ENCODE data around the gene CFAP97D2.
"Not testable (repeated sequence)": the region's sequence is repeated elsewhere in the genome, so short reads cannot be mapped to it uniquely, and the experiment has no call there.

The CFAP97D2 gene

DNA sequence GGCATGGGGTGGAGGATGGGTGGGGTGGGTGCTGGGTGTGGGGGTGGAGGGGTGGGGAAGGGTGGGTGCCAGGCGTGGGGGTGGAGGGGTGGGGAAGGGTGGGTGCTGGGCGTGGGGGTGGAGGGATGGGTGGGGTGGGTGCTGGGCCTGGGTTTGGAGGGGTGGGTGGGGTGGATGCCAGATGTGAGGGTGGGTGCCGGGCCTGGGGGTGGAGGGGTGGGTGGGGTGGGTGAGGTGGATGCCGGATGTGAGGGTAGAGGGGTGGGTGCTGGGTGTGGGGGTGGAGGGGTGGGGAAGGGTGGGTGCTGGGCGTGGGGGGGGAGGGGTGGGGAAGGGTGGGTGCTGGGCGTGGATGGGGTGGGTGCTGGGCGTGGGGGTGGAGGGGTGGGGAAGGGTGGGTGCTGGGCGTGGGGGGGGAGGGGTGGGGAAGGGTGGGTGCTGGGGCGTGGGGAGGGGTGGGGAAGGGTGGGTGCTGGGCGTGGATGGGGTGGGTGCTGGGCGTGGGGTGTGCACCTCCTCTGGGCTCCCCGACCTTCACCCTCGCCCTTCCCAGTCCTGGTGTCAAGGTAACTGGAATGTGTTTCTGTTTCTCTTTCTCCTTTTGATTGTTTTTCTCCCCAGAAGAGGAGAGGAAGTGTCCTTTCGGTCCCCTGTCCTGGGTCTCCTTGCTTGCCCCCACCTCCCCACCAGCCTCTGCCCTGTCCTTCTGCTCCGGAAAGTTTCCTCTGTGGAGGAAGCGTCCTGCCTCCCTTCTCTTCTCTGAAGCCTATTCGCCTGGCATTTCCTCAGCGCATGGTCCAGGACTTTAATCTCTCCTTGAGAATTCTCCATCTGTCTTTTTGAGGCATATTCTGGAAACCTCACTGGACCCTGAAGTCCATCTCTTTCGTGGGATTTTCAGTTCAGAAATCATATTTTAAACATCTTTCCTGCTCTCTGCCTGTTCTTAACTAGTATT, 22.9 kb upstream of the CFAP97D2 start:
- in situ Hi-C loops (cut with HindIII; ENCODE audit: low sequenced_read_pairs) = no loop called here

DNA sequence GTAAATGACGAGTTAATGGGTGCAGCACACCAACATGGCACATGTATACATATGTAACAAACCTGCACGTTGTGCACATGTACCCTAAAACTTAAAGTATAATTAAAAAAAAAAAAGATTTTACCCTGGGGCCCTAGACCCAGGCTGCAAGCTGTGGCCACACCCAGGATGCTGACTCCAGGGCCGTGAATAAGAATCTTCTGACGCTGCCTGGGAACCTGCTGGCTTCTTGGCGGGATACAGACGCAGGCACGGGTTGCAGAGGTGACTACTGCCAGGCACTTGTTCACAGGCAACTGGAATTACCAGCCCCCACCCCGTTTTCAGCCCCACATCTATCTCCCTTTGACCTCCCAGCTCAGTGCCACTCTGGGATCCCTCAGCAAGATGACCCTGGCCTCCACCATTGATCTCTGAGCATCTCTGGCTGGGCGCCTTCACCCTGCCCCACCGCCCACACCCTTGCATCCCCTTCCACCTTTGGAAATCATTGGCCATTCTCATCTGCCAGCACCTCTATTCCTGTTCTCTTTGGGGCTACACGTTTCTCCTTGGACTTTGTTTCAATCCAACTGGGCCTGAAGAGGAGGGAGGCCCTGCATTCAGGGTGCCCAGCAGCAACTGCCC, 21.1 kb upstream of the CFAP97D2 start:
- in situ Hi-C loops (cut with HindIII; ENCODE audit: low sequenced_read_pairs) = no loop called here

DNA sequence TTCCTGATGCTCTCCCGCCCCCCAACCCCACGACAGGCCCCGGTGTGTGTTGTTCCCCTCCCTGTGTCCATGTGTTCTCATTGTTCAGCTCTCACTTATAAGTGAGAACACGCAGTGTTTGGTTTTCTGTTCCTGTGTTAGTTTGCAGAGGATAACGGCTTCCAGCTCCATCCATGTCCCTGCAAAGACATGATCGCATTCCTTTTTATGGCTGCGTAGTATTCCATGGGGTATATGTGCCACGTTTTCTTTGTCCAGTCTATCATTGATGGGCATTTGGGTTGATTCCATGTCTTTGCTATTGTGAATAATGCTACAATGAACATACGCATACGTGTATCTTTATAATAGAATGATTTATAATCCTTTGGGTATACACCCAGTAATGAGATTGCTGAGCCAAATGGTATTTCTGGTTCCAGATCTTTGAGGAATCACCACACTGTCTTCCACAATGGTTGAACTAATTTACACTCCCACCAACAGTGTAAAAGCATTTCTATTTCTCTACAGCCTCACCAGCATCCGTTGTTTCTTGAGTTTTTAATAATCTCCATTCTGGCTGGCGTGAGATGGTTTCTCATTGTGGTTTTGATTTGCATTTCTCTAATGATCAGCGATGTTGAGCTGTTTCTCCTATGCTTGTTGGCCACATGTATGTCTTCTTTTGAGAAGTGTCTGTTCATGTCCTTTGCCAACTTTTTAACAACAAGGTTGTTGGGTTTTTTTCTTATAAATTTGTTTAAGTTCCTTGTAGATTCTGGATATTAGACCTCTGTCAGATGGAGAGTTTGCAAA, 20.0 kb upstream of the CFAP97D2 start:
- in situ Hi-C loops (cut with HindIII; ENCODE audit: low sequenced_read_pairs) = not testable (repeated sequence)

DNA sequence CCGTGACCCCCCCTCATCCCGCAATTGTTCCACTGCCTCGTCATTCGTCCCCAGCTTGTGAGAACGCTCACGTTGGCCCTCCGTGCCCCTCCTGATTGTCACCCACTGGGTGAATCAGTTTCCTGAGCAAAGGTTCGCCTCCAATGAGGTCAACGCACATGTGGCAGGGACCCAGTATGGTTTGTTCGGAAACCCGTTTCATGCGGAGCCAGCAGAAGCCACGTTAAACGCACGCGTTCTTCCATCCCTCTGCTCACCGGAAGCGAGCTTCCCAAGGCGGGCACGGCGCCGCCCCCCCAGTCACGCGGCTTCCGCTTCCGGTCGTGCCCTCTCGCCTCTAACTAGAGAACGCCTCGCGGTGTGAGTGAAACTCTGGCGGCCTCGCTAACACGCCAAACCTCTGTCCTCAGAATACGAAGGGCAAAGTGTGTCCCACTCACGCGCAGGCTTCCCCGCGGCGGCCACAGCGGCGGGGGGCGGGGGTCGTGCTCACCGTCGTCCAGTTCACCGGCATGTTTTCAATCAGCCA, 18.0 kb upstream of the CFAP97D2 start:
- in situ Hi-C loops (cut with HindIII; ENCODE audit: low sequenced_read_pairs) = no loop called here

DNA sequence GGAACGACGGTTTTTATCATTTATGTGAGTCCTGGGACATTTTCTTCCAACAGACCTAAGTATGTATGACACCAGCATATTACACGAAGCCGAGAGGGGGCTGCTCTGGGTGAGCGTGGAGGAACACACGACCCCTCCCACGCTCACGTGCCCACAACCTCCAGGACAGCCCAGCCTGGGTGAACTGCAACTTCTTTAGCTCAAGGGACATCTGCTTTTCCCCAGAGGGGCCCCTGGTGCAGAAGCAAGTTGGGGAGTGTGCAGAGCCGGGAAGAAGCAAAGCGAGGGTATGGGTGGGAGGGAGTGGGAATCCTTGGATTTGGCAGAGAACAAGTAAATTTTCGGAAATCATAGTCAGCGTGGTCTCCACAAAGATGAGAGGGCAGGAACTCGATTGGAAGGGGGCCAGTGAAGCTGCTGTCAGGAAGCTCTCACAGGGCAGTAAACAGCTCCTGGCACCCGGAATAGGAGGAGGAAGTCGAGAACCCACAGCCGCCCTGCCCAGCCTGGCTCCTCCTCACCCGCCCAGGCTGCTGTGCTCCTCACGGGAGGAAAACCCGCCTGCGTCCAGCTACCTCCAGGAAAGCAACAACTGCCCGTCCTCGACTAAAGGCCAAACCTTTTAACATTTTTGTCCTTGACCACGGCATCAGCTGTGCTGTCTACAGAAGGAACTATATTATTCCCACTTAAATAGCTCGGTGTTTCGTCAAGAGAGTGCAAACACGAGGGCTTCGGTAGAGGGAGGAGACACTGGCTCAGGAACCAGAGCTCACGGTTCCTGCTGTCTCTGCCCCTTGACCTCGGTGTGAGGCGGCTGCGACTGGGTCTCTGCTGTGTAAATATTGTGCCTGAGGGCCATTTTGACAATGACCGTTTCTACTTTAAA, 17.2 kb upstream of the CFAP97D2 start:
- in situ Hi-C loops (cut with HindIII; ENCODE audit: low sequenced_read_pairs) = no loop called here

DNA sequence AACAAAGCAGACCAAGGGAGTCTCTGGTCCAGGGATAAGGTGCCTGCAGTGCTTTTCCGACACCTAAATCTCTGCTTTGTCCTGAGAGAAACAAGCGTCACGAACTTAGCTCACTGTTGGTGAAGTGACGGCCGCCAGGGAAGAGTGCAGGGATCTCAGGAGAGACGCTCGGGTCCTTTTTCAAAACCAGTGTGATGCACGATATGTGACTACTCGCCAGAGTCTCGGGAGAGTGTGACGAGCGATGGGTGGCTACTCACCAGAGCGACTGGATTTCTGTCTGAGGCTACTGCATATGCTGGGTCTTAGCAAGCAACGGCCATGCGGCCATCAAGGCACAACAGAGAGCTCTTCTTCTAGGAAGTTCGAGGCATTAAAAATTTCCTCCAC, 16.5 kb upstream of the CFAP97D2 start:
- in situ Hi-C loops (cut with HindIII; ENCODE audit: low sequenced_read_pairs) = no loop called here

DNA sequence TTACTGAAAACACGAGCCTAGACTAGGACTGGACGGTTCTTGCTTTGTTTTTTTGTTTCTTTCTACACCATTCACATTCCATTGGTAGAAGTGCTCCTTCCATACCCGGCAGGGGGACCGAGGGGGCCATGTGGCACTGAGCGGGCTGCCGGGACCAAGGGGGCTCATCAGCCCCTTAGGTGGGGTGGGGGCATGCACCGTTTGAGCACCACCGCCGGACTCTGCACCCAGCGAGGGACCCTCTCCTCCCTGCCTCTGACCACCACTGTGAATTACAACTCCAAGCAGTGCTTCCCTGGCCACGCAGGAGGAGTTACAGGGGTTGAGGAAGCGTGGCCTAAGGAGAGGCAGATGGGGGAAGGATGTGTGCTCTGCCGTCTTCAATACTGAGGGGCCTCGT, 15.0 kb upstream of the CFAP97D2 start:
- in situ Hi-C loops (cut with HindIII; ENCODE audit: low sequenced_read_pairs) = no loop called here

DNA sequence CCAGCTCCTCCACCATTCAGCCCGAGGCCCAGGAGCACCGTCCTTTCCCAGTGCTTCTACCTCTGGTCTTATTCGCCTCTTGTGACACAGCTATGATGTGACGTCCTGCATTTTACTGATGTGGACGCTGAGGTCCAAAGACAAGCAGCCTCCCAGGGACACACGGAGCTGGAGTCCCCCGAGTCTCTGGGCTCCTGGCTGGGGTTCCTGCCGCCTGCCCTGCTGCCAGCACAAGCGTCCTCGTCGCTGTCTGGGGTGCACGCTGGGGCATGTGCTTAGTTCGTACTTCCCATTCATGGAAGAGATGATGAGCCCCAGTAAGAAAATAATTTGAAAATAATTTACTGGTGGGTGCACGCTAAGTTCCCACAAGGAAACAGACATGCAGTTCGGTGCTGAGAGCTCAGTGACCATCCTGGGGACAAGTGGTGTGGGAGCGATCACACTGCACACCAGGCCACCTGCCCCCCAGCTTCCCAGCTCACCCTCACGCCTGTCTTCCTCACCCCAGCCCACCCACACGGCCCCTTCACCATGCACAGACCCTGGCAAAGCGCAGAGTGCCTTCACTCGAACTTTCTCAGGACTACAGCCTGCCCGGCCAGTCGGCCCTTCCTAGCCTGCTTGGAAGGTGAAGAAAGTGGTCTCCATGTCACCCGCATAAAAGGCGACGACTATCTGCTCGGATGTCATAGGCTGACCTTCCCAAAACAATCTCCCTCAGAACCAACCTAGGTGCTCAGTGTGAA, 14.2 kb upstream of the CFAP97D2 start:
- in situ Hi-C loops (cut with HindIII; ENCODE audit: low sequenced_read_pairs) = no loop called here

DNA sequence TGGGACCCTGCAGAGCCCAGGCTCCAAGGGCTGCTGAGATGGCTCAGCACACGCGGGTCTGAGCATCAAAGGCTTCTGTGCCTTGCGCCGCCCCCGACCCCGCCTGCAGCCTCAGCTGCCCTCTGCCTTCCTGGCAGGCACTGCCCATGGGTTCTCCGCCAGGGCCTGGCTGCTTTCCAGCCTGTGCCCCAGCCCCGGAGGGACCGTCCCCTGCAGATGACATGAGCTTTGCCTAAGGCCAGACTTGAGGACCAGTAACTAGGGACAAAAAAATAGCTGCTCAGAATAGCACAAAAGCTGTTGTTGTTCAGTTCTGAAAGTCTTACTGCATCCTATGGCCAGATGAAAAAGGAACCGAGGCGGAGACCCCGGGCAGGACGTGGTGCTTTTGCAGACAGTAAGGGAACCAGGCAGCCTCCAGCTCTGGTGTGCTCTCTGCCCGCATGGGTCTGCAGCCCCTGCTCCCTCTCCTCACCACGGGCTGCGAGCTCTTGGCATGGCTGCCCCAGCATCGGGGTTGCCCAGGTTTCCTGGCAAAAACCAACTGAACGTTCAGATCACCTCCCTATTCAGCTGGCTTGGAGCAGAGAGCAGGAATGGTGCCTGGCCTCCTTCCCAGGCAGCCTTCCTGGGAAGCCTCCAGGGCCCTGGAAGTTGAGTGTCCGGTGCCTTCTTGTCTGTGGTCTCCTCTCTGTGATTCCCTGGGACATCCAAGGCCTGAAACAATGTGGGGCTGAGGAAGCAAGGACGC, 12.5 kb upstream of the CFAP97D2 start:
- in situ Hi-C loops (cut with HindIII; ENCODE audit: low sequenced_read_pairs) = no loop called here

DNA sequence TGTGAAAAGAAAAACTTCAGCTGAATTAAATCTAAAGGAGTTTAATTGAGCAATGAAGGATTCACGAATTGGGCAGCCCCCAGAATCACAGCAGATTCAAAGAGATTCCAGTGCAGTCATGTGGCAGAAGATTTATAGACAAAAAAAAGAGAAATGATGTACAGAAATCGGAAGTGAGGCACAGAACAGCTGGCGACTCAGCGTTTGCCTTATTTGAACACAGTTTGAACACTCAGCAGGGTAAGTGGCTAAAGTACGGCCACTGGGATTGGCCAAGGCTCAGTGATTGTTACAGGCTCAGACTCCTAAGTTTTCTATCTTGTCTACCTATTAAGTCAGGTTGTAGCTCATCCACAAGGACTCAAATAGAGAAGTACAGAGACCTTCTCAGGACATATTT, 11.6 kb upstream of the CFAP97D2 start:
- in situ Hi-C loops (cut with HindIII; ENCODE audit: low sequenced_read_pairs) = no loop called here

DNA sequence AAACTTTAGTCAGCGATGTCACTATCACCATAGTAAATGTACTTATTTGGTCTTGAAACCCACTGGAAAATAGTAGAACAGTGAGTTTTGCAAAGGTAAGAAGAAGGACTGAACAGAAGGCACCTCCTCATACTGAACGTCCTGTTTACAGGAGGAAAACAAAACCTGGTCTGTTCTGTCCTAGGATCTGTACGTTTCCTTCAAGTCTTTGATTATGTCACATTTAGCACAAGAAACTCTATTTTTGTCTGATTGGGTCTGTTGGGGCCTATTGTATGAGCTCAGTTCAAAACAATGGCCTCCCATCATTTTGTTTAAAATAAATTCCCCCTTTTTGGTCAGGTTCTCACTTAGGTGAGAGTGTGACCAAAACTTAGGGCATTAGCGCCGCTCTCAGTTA, 11.2 kb upstream of the CFAP97D2 start:
- in situ Hi-C loops (cut with HindIII; ENCODE audit: low sequenced_read_pairs) = no loop called here

DNA sequence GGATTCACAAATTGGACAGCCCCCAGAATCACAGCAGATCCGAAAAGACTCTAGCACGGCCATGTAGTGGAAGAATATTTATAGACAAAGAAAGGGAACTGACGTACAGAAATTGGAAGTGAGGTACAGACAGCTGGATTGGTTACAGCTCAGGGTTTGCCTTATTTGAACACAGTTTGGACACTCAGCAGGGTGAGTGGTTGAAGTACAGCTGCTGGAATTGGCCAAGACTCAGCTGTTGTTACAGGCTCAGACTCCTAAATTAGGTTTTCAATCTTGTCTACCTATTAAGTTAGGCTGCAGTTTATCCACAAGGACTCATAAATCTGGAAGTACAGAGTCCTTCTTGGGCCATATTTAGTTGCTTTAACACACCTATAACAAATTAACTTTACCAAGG, 5.8 kb upstream of the CFAP97D2 start:
- in situ Hi-C loops (cut with HindIII; ENCODE audit: low sequenced_read_pairs) = no loop called here

DNA sequence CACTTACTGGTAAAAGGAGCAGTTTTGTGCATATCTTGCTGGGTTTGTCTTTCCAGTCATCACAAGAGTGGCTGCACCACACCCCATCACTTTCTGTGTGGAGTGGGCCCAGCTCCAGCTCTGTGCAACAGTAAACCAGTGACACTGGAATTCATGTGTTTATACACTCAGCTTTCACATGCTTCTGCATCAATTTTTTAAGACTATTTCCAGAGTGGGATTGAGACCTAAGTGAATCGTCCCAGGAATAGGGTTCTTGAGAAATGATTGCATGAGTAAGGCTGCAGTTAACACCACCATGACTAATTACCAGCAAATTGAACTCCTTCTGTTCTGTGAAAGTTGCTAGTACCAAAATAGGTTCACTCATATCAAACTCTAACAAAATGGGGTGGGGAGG, 5.3 kb upstream of the CFAP97D2 start:
- in situ Hi-C loops (cut with HindIII; ENCODE audit: low sequenced_read_pairs) = no loop called here

DNA sequence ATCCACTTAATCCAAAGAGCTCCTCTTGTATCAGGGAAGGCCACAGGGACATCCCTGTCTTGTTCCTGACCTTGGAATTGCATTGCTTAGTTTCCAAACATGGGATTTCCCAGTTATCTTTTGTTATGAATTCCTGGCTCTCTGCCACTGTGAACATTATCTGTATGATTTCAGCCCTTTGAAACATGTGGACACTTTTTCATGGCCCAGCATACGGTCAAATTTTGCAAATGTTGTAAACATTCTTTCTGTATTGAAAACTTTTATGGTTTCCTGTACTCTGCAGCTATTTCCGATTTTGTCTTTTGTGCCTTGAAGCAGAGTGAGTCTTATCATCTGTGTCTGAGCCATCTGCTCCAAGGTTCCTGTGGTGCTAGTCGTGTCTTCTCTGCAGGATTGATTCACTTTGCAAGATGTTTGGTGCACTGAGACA, 4.5 kb upstream of the CFAP97D2 start:
- in situ Hi-C loops (cut with HindIII; ENCODE audit: low sequenced_read_pairs) = no loop called here

DNA sequence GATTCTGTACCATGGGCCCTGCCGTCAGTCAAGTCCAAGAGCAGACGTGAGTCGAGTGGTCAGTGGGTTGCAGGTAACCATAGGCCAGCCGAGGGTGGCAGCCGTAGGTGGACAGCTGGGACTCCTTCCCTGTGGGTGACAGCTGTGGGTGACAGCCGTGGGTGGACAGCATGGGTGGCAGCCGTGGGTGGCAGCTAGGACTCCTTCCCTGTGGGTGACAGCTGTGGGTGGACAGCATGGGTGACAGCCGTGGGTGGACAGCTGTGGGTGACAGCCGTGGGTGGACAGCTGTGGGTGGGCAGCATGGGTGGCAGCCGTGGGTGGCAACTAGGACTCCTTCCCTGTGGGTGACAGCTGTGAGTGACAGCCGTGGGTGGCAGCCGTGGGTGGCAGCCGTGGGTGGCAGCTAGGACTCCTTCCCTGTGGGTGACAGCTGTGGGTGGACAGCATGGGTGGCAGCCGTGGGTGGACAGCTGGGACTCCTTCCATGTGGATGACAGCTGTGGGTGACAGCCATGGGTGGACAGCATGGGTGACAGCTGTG, 2.6 kb upstream of the CFAP97D2 start:
- in situ Hi-C loops (cut with HindIII; ENCODE audit: low sequenced_read_pairs) = not testable (repeated sequence)

DNA sequence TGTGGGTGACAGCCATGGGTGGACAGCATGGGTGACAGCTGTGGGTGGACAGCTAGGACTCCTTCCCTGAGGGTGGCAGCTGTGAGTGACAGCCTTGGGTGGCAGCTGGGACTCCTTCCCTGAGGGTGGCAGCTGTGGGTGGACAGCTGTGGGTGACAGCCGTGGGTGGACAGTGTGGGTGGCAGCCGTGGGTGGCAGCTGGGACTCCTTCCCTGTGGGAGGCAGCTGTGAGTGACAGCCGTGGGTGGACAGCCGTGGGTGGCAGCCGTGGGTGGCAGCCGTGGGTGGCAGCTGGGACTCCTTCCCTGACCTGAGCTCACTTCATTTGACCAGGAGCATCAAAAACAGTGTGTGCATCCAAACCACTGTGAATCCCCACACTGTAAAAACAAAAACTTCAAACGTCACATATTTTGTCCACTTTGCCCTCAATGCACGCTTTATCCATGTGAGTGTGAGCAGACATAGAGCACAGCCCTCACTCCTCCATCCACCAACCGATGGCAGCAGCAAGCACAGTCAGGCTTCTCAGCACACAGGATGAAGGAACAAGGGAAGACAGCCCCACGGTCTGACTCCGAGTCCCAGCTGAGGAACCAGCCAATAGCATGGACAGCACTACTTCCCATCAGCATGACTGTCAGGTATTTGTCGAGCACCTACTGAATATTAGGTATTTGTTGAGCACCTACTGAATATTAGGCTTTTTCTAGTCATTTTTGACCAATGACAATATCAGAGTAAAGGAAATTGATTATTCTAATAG, 1.6 kb upstream of the CFAP97D2 start:
- in situ Hi-C loops (cut with HindIII; ENCODE audit: low sequenced_read_pairs) = no loop called here

DNA sequence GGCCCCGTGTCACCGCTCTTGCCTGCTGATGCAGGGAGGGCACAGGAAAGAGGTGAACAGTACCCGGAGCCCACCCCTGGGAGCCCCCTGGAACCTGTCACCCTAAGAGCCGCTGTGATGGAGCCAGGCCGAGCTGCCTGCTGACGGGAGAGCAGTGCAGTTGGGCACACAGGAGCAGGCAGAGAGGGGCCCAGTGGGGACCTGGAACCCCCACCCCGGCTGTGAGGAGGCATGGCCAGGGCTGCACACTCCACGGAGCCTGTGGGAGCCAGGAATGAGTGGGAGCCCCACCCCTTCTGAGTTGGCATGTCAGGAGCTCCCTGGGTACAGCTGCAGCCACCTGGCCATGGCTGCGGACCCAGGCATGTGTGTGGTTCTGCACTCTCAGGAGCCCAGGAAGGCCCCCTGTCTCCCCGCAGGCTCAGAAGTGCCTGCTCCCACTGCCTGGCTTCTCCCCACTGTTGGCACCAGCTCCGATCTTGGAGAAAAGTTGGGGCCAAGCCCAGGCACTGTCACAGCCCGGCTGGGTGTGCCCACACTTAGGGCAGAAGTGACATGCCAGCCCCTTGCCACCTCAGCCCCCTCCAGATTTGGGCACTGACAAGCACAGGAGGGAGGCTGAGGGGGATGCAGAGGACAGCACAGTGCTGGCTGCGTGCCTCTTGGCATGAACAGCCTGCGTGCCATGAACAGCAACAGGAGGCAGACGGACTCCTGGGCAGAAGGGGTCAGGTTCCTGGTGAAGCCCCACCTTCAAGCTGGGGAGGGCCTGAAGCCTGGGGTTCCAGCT, 6.3 kb downstream of the CFAP97D2 start:
- in situ Hi-C loops (cut with HindIII; ENCODE audit: low sequenced_read_pairs) = no loop called here
